AG04450 (cell line): ENCODE measurements around the gene TRPM4. TPM values are rescaled to one million over a fixed set of nuclear protein-coding genes. Genes with fewer than 3 reads are reported as not detected.

Source experiments
- CTCF ChIA-PET: fragments of 300-600, 350-600 bp; formaldehyde crosslinking; extraction: SDS; loops from one replicate; lab custom pipeline; 2022; ENCODE audit warnings: antibody characterized with exemption, inconsistent platforms; lab: Charles Lee
- POLR2A ChIA-PET: fragments of 350-600 bp; formaldehyde crosslinking; extraction: SDS; loops from one replicate; lab custom pipeline; 2021; ENCODE audit warnings: antibody characterized with exemption, inconsistent platforms; lab: Yijun Ruan, JAX
- DNase-seq: peaks from one replicate; pipeline ENCODE4 v3.0.0-alpha.2; 2011; ENCODE audit warnings: low read depth, low spot score
- H3K27ac ChIP-seq: one replicate; pipeline ENCODE4 v1.5.1; 2012; ENCODE audit warnings: low read depth, low read length, control low read depth
- H3K27me3 ChIP-seq: one replicate; pipeline ENCODE4 v1.6.0; 2012; ENCODE audit warnings: low read length; ENCODE audit not compliant: control insufficient read depth, insufficient read depth
- H3K4me3 ChIP-seq: 2 replicates; pipeline ENCODE4 v1.5.1; 2011; ENCODE audit warnings: mild to moderate bottlenecking, low read depth, low read length, control low read depth
- H3K9me3 ChIP-seq: 2 replicates; pipeline ENCODE4 v1.5.1; 2012; ENCODE audit warnings: low read length; ENCODE audit not compliant: control insufficient read depth, insufficient read depth
- CTCF ChIP-seq: IDR thresholded peaks from 2 replicates; pipeline ENCODE4 v1.5.1; 2011; ENCODE audit warnings: low read depth, low read length, control low read depth, inconsistent platforms
- polyA plus RNA-seq: library from polyadenylated mRNA; depleted of rRNA; stranded (reverse); fragments of >200 nt; gene quantifications from 2 replicates; pipeline ENCODE4 v1.2.3, GENCODE V29; 2011

Gene TRPM4
- polyA plus RNA-seq, 1 experiment, result 4.3 TPM

GRCh38 chr19:49210108-49210900, 52.7 kb downstream of the TRPM4 start:
- peaks cover 6% of the 10 kb centered on the region; the same call in 1 of the 2 replicates for H3K9me3 ChIP-seq
- ChIA-PET POLR2A (interaction anchor here (0.5 kb wide), 1 partner anchor 380 kb away, joined by 3 read pairs; no protein-coding TSS in a partner anchor), CTCF (interaction anchor here (0.6 to 5.4 kb wide), 7 partner anchors 12 to 344 kb away, joined by 3 to 35 read pairs (median 3); no protein-coding TSS in a partner anchor)
- no peaks in the 10 kb centered on the region for H3K27me3 ChIP-seq
- DNase-seq, result no peak
- TF ChIP-seq CTCF, result no peak
- no peak overlapping the region for H3K4me3 ChIP-seq
- no peak overlapping the region for H3K27ac ChIP-seq

GRCh38 chr19:49210901-49211451, 53.4 kb downstream of the TRPM4 start:
- ChIA-PET POLR2A (interaction anchor here (0.5 kb wide), 1 partner anchor 380 kb away, joined by 3 read pairs; no protein-coding TSS in a partner anchor), CTCF (interaction anchor here (0.6 to 5.4 kb wide), 5 partner anchors 13 to 344 kb away, joined by 3 to 35 read pairs (median 3); no protein-coding TSS in a partner anchor)
- DNase-seq, result no peak
- TF ChIP-seq CTCF, result no peak
- H3K27ac ChIP-seq, result no peak overlapping the region
- no peak overlapping the region for H3K4me3 ChIP-seq
- H3K9me3 ChIP-seq, result peaks cover 6% of the 10 kb centered on the region; the same call in 1 of the 2 replicates
- H3K27me3 ChIP-seq, result no peaks in the 10 kb centered on the region

- no peaks in the 10 kb centered on the region for H3K27me3 ChIP-seq
- ChIA-PET POLR2A (no interaction called here), CTCF (interaction anchor here (1.0 kb wide), 1 partner anchor 13 kb away, joined by 4 read pairs; no protein-coding TSS in a partner anchor)
- TF ChIP-seq CTCF, result no peak
- no peak overlapping the region for H3K27ac ChIP-seq
- peaks cover 6% of the 10 kb centered on the region for H3K9me3 ChIP-seq
- no peak overlapping the region for H3K4me3 ChIP-seq
- DNase-seq, result no peak
These were observed 54.6 kb downstream of the TRPM4 start for GRCh38 chr19:49212016-49212701.

GRCh38 chr19:49213791-49214190, 56.2 kb downstream of the TRPM4 start:
- POLR2A ChIA-PET, result no interaction called here
- Histone ChIP-seq H3K27me3 (no peaks in the 10 kb centered on the region), H3K4me3 (no peak overlapping the region), H3K9me3 (peaks cover 10% of the 10 kb centered on the region), H3K27ac (no peak overlapping the region)
- CTCF ChIA-PET, result interaction anchor here (2.1 kb wide), 1 partner anchor 12 kb away, joined by 9 read pairs; no protein-coding TSS in a partner anchor
- no peak for TF ChIP-seq CTCF
- no peak for DNase-seq
